HCT116 (cell line): ENCODE results near the gene CLC. TPM values are rescaled to one million over a fixed set of nuclear protein-coding genes. Genes with fewer than 3 reads are reported as not detected.

ENCODE experiments used
- total RNA-seq: library from RNA; stranded (reverse); gene quantifications from one replicate; pipeline ENCODE4 v1.2.1, GENCODE V29; 2021; ENCODE audit not compliant: unreplicated experiment

Gene CLC
- total RNA-seq, 1 experiment from 2014 or later = not detected

Other genes with a start within 250 kb of the CLC start
- gene DLL3, start 239.1 kb downstream of the CLC start, total RNA-seq = 0.17 TPM
- not detected for gene SELENOV, start 222.9 kb downstream of the CLC start, total RNA-seq
- gene EID2B, start 205.2 kb downstream of the CLC start, total RNA-seq = 1.2 TPM
- 11.7 TPM for gene EID2, start 197.9 kb downstream of the CLC start, total RNA-seq
- gene LGALS13, start 135.5 kb downstream of the CLC start, total RNA-seq = not detected
- not detected for gene LGALS16, start 82.1 kb downstream of the CLC start, total RNA-seq
- not detected for gene LGALS14, start 33.5 kb downstream of the CLC start, total RNA-seq
- gene LEUTX, start 40.8 kb upstream of the CLC start, total RNA-seq = not detected
- gene DYRK1B, start 96.1 kb upstream of the CLC start, total RNA-seq = 7.3 TPM
- 554 TPM for gene FBL, start 108.3 kb upstream of the CLC start, total RNA-seq
- 5.7 TPM for gene FCGBP, start 196.6 kb upstream of the CLC start, total RNA-seq
- 120 TPM for gene PSMC4, start 233.1 kb upstream of the CLC start, total RNA-seq